GM18498 (cell line): ENCODE results near the gene MYD88.
A peak's percentile ranks its signal among the peaks of the same experiment; 100 is the strongest.

Experiments
- ATAC-seq: cut with Tn5 transposase; IDR thresholded peaks from one replicate; pipeline ENCODE4 v1.9.1; 2021; ENCODE audit warnings: mild to moderate bottlenecking, moderate library complexity; ENCODE audit not compliant: unreplicated experiment

MYD88 gene

DNA sequence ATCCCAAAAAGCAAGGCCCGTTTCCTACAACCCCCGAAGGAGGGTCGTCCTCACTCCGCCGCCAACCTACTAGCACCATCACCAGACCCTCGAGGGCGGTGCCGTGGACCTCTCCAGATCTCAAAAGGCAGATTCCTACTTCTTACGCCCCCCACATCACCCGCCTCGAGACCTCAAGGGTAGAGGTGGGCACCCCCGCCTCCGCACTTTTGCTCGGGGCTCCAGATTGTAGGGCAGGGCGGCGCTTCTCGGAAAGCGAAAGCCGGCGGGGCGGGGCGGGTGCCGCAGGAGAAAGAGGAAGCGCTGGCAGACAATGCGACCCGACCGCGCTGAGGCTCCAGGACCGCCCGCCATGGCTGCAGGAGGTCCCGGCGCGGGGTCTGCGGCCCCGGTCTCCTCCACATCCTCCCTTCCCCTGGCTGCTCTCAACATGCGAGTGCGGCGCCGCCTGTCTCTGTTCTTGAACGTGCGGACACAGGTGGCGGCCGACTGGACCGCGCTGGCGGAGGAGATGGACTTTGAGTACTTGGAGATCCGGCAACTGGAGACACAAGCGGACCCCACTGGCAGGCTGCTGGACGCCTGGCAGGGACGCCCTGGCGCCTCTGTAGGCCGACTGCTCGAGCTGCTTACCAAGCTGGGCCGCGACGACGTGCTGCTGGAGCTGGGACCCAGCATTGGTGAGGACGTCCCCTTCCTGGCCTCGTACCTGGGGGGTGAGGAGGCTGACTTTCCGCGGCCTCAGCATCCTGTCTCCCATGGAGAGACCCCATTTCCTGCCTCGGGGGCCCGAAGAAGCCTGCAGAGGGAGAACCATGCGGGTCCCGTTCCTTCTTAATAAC, at the start of gene MYD88:
TSS of gene MYD88 (plus strand) at position 313 of the 842 bp plus-strand sequence. CDS start at position 353, 40 bp downstream.
- ATAC-seq: peak; percentile 49

GRCh38 chr3:38089163-38089562, 49.3 kb upstream of the MYD88 start:
- no peak for ATAC-seq

DNA sequence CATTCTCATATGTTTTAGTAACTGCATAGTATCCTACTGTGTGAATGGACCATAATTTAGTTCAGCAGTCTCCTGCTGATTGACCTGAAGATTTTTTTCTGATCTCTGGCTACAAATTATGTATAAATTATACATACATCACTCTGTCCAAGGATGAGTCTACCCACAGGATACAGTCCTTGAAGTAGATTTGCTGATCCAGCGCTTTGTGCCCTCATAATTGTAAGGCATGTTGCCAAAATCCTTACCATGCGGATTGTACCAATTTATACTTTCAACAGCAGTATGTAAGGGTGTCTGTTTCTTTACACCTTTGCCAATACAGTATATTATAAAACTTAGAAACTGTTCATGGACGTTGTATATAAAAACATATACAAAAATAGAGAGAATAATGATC, 48.0 kb upstream of the MYD88 start:
- ATAC-seq: no peak

GRCh38 chr3:38094999-38095398, 43.5 kb upstream of the MYD88 start:
- no peak for ATAC-seq

DNA sequence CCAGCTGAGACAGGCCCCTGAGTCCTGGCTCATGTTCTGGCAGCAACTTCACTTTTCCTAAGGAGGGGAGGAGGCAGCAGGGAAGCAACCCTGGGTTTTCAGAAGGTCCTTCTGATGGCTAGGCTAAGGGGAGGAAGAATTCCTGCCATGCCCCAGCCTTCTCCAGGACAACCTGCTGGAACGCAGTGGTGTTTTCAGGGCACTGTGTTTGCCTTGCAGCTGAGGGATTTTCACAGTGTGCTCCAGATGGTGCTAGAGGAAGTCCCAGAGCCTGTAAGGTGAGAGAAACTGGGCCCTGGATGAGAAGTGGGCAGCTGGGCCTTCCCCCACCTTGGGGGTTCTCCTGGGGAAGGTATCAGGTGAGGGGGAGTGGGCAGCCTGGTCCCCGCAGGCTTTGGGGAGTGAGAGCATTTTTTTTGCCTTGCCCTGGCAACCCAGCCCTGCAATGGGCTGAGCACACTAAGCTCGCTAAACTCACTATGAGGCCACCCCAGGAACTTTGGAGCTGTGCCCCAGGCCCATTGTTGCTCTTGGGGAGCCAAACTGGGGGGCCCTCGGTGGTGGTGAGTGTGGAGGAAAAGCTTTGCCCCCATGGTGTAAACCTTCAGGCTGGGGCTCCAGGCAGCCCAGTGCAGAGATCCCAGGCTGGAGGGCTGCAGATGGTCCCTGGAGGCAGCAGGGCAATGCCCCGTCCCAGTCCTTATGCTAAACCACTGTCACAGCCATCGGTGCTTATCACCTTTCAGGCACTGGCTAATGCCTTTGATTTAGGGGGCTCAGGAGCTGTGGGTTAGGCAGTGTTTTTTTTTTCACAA, 42.6 kb upstream of the MYD88 start:
- no peak for ATAC-seq

- ATAC-seq: no peak
Measured at GRCh38 chr3:38097446-38098375, 40.8 kb upstream of the MYD88 start.

DNA sequence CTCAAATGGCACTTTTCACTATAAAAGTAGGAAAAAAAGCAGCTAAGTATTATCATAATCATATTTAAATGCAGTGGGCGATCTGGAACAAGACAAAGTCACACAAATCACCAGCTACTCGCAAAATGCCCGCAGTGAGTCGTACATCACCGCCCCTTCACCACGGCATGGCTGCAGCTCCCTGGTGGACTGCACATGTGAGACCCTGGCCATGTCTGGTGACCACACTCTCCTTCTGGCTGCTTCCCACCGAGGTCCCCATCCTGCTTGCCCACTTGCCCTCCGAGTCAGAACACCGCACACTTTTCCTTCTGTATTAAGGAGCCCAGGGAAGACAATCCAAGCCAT, 40.1 kb upstream of the MYD88 start:
- ATAC-seq: no peak

DNA sequence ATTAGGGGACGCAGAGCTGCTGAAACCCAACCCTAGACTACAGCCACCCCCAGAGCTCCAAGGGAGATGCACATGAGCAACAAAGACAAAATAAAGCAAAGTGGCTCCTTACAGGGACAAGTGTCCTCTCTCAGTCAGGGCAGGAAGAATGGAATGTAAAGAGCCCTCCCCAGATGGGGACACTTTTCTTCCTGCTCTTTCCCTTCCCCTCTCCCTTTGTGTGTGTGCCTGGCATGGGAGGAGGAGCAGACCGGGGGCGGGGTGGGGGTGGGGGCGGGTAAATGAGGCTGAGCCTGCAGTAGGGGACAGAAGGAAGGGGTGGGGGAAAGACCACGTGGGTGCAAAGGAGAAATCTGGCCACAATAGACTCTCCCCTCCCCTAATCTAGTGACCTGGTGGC, 38.9 kb upstream of the MYD88 start:
- no peak for ATAC-seq

- no peak for ATAC-seq
Measured at GRCh38 chr3:38100498-38100897, 38.0 kb upstream of the MYD88 start.

- no peak for ATAC-seq
Measured at GRCh38 chr3:38101811-38102443, 36.5 kb upstream of the MYD88 start.

DNA sequence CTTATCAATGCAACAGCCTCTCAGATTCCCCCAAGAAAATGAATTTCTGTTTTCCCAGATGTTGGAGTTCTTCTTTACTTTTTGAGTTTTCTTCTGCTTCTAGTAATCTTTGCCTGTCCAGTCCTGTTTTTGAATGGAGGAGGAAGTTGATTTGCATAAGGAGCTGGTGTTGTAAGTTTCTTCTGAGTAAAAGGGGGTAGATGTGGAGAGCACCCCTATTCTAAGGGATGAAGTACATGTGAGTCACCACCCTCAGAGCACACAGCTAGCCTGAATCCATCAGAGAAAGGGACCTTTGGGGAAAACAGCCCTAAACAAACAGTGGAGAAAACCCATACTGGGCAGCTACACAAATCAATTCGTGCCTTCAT, 36.0 kb upstream of the MYD88 start:
- ATAC-seq: no peak

DNA sequence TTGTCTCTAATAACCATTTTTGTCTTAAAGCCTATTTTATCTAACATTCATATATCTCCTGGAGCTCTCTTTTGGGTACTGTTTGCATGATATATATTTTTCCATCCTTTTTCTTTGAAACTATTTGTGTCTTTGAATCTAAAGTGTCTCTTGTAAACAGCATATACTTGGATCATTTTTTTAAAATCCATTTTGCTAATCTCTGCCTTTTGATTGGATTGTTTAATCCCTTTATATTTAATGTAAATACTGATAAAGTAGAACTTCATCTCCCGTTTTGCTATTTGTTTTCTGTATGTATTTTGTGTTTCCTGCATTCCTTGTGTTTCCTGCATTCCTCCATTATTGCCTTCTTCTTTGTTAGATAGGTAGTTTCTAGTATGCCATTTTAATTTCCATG, 32.9 kb upstream of the MYD88 start:
- ATAC-seq: no peak

GRCh38 chr3:38107911-38108648, 30.4 kb upstream of the MYD88 start:
- no peak for ATAC-seq

DNA sequence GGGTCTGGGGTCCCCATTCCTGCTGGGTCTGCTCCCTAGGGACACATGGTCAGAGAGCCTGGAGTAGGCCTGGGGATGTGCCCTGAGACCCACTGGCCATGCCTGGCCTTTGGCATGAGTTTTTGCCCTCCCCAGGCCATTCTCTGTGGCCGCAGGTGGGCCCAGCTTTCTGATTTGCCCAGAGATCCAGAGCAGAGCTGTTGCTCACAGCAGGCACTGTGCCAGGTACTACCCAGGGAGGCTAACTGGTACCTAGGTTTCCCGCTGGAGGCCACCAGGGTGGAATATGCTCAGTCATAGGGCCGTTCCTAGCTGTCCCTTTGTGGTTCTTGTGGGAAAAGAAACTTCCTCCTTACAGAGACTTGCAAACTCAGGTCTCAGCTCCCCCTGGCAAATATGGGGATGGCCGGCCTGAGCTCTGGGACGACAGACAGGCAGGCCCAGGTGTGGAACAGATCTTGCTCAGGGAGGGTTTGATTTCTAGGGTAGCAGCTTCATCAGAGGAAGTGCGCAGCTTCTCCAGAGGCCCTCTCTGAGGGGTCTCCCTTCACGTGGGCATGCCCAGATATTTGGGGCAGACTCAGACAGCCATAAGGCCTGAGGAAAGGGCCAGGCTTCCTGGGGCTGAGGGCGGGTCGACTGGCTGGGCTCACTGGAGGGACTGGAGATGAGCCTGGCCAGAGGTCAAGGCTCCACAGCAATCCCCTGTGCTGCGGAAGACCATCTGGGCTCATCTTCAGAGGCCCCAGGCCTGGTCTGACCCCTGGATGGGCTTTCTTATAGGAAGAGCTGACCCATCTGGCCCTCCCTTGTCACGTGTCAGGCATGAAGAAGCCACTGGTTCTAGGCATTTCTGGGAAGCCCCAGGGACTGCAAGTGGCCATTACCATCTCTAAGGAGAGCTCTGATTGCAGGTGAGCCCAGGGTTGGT, 29.5 kb upstream of the MYD88 start:
- no peak for ATAC-seq

GRCh38 chr3:38109580-38110313, 28.7 kb upstream of the MYD88 start:
- no peak for ATAC-seq

DNA sequence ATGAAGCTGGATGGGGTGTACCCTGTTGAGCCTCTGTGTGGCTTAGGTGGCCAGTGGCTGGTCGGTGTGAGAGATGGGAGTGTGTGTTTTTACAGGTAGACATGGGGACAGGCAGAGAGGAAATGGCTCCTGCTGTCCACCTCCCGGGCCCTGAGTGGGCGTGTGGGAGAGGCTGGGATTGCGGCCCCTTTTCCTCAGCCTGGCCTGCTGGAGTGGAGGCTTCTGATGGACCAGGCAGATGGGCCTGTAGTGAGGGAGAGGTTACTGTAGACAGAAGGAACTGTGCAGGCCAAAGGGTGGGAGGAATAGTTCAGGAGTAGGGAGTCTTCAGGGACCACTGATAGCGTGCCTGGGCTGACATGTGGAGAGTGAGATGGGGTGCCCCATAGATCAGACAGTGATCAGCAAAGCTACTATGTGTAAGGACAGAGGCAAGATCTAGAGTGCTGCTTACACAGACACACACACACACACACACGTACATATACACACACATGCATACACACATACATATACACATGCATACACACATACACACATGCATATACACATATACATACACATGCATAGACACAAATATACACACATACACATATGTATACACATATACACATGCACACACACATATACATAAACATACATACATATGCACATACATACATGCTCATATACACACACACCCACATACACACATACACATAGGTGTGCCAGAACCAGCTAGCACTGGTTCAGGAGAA, 28.0 kb upstream of the MYD88 start:
- ATAC-seq: no peak

DNA sequence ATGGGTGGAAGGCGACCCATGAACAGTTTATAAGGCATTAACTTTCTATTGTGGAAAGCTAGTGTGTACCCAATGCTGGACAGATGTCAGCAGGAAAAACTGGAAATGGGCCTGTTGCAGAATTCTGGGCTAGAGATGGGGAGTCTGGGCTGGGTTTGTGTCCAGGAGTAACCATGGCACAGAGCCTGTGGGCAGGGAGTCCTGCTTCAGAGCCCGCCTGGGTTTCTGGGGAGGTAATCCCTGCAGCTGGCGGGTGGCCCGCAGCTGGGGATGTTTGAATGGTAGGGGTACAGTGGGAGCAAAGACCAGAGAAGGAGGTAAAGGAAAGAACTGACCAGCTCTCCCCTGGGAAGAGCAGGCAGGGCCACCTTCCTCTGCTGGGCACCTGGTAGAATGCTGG, 27.3 kb upstream of the MYD88 start:
- no peak for ATAC-seq
